Measurements from ENCODE around the gene UMODL1. TPM values are rescaled to one million over a fixed set of nuclear protein-coding genes. Genes with fewer than 3 reads are reported as not detected.

The UMODL1 gene
- total and polyA plus RNA-seq, 3 donors from 2014 or later = 1.7 to 7.8 (median 6.8) TPM

- Histone ChIP-seq H3K27ac (no peak overlapping the region), H3K36me3 (ENCODE audit: low read depth, missing control alignments) (no peaks in the 10 kb centered on the region), H3K4me1 (no peaks in the 10 kb centered on the region), H3K4me3 (no peak overlapping the region), H3K27me3 (no peaks in the 10 kb centered on the region), H3K9me3 (no peaks in the 10 kb centered on the region)
- TF ChIP-seq, protein P1, sequence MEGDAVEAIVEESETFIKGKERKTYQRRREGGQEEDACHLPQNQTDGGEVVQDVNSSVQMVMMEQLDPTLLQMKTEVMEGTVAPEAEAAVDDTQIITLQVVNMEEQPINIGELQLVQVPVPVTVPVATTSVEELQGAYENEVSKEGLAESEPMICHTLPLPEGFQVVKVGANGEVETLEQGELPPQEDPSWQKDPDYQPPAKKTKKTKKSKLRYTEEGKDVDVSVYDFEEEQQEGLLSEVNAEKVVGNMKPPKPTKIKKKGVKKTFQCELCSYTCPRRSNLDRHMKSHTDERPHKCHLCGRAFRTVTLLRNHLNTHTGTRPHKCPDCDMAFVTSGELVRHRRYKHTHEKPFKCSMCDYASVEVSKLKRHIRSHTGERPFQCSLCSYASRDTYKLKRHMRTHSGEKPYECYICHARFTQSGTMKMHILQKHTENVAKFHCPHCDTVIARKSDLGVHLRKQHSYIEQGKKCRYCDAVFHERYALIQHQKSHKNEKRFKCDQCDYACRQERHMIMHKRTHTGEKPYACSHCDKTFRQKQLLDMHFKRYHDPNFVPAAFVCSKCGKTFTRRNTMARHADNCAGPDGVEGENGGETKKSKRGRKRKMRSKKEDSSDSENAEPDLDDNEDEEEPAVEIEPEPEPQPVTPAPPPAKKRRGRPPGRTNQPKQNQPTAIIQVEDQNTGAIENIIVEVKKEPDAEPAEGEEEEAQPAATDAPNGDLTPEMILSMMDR (IDR thresholded peaks at IDR 0.05) = no peak
- no peak for TF ChIP-seq POLR2A (IDR thresholded peaks at IDR 0.05)
- WGBS, 2 donors = 88% methylated on average over 11 of the region's 11 CpGs; no CpG with 5 or more reads in 1 of the 2 donors
- no peak for DNase-seq
- intact Hi-C loops (cut with DNase I; ENCODE audit: low total_unique reads) = no loop called here
These were observed 118.9 kb downstream of the UMODL1 start for GRCh38 chr21:42189860-42190485.

- 89 to 90% methylated on average over 8 of the region's 8 CpGs for WGBS, 2 donors
- intact Hi-C loops (cut with DNase I; ENCODE audit: low total_unique reads) = no loop called here
- no peaks in the 10 kb centered on the region for H3K36me3 ChIP-seq (ENCODE audit: low read depth, missing control alignments)
- no peak for DNase-seq
- no peaks in the 10 kb centered on the region for H3K4me1 ChIP-seq
- H3K27ac ChIP-seq = no peak overlapping the region
- H3K9me3 ChIP-seq = no peaks in the 10 kb centered on the region
- TF ChIP-seq, protein P1 (IDR thresholded peaks at IDR 0.05) = no peak
- TF ChIP-seq POLR2A (IDR thresholded peaks at IDR 0.05) = no peak
- no peak overlapping the region for H3K4me3 ChIP-seq
- H3K27me3 ChIP-seq = no peaks in the 10 kb centered on the region
These were observed 119.4 kb downstream of the UMODL1 start for GRCh38 chr21:42190486-42190863.

DNA sequence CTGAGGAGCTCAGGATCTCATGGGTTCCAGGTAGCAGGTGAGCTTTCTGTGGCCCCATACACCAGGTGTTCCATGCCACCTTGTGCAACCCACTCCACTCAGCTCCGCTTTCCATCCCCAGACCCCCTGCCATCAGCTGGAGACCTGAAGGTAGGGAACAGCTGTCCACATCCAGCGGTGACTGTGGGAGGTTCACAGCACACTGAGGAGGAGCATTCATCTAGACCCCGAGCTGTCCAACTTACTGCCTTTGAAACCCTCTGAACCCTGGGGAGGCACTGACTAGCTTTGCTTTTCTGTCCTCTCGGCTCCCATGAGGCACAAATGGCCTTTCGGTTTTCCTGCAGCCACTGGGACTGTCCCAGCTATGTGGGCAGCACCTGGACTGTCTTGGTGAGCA is 119.9 kb downstream of the UMODL1 start:
- no peaks in the 10 kb centered on the region for H3K36me3 ChIP-seq (ENCODE audit: low read depth, missing control alignments)
- DNase-seq = no peak
- WGBS, 2 donors = 84 to 98% methylated on average over 5 of the region's 5 CpGs
- no peaks in the 10 kb centered on the region for H3K4me1 ChIP-seq
- H3K27ac ChIP-seq = no peak overlapping the region
- no peaks in the 10 kb centered on the region for H3K9me3 ChIP-seq
- no peaks in the 10 kb centered on the region for H3K27me3 ChIP-seq
- intact Hi-C loops (cut with DNase I; ENCODE audit: low total_unique reads) = no loop called here
- H3K4me3 ChIP-seq = no peak overlapping the region
- no peak for TF ChIP-seq POLR2A (IDR thresholded peaks at IDR 0.05)
- TF ChIP-seq, protein P1 (IDR thresholded peaks at IDR 0.05) = no peak

DNA sequence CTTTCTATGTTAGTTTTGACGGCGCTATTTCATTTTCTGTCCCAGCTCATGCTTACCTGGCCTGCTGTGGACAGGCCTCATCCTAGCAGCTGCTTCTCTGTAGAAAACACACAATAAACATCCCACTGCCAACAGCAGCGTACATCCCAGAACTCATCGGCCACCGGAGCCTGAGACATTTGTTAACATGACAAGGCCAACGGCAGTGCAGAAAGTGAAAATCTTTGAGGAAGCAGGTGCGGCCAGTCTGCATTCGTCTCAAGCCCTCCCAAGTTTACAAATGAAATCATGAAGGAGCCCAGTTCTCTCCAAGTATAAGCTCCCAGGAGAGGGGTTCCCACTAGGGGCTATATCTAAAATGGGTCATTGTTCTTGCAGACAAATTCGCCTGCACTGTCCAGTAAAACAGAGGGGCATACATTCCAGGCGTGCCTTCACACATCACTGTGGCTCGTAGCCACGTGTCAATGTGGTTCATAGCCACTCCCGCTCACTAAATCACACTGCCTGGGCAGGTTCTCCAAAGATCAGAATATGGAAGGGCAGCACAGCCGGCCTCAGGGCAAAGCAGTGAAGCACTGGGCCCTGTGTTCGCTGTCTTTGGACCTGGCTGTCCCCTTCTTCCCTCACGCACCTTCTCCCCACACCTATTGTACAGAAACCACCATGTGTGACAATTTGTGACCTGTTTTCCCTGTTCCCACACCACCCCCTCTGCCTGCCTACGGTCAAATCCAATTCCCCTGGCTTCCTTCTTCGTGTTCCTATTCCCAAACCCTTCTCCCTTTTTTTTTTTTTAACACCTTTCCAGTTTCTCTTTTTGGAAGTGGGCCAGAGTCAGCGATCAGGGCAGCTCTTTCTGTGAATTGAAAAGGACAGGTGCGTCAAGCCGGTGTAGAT is 120.8 kb downstream of the UMODL1 start:
- TF ChIP-seq POLR2A (IDR thresholded peaks at IDR 0.05) = no peak
- TF ChIP-seq, protein P1 (IDR thresholded peaks at IDR 0.05) = no peak
- intact Hi-C loops (cut with DNase I; ENCODE audit: low total_unique reads) = no loop called here
- Histone ChIP-seq H3K9me3 (no peaks in the 10 kb centered on the region), H3K36me3 (ENCODE audit: low read depth, missing control alignments) (no peaks in the 10 kb centered on the region), H3K4me1 (no peaks in the 10 kb centered on the region), H3K27ac (no peak overlapping the region), H3K27me3 (no peaks in the 10 kb centered on the region), H3K4me3 (no peak overlapping the region)
- DNase-seq = no peak
- 76 to 82% methylated on average over 20 to 21 of the region's 21 CpGs for WGBS, 2 donors

Other genes with a start within 250 kb of the UMODL1 start
- gene PRDM15, start 192.0 kb upstream of the UMODL1 start, total RNA-seq = 10 to 100 TPM; 18.8 to 21.4 TPM
- gene PRDM15, start 192.0 kb upstream of the UMODL1 start, polyA plus RNA-seq (ENCODE audit: insufficient read depth, low read depth, low replicate concordance) = 8.2 TPM
- gene C2CD2, start 117.3 kb upstream of the UMODL1 start, total RNA-seq = 10 to 100 TPM; 13.2 to 17.4 TPM
- gene C2CD2, start 117.3 kb upstream of the UMODL1 start, polyA plus RNA-seq (ENCODE audit: insufficient read depth, low read depth, low replicate concordance) = 8.6 TPM
- 10 to 100 TPM; 26.3 to 30.9 TPM for gene ZBTB21, start 61.0 kb upstream of the UMODL1 start, total RNA-seq
- gene ZBTB21, start 61.0 kb upstream of the UMODL1 start, polyA plus RNA-seq (ENCODE audit: insufficient read depth, low read depth, low replicate concordance) = 18.1 TPM
- 1 to 10 TPM; 4.6 to 5.9 TPM for gene ABCG1, start 147.8 kb downstream of the UMODL1 start, total RNA-seq
- gene ABCG1, start 147.8 kb downstream of the UMODL1 start, polyA plus RNA-seq (ENCODE audit: insufficient read depth, low read depth, low replicate concordance) = 5.1 TPM
- gene TFF3, start 244.1 kb downstream of the UMODL1 start, total RNA-seq = 10 to 100 TPM in 1 of 2 donors, 1 to 10 TPM in 1; 3.9 to 12.9 TPM
- 11.5 TPM for gene TFF3, start 244.1 kb downstream of the UMODL1 start, polyA plus RNA-seq (ENCODE audit: insufficient read depth, low read depth, low replicate concordance)

Measured in testis (tissue), 3 donors.